Measurements from ENCODE around the gene ANKRD9. TPM values are rescaled to one million over a fixed set of nuclear protein-coding genes. Genes with fewer than 3 reads are reported as not detected.

The ANKRD9 gene
- polyA plus RNA-seq, 4 donors = 21.2 to 88.4 (median 43.6) TPM

DNA sequence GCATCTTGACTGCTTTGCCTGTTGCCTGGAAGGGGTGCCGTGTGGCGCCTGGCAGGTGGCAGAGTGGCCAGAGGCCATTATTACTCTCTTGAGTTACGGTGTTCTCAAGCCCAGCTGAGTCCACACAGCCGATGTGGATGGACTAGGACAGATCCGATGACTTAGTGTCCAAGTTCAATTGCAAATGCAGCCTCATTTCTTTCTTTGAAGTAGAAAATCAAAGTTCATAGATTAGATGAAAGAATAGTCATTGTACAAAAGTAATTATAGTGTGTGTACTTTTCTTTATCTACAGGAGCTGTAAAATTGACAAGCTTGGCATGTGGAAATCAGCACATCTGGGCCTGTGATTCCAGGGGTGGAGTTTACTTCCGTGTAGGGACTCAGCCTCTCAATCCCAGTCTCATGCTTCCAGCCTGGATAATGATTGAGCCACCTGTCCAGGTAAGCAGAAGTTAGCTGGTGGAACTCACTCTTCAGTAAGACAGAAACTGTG, 44.7 kb downstream of the ANKRD9 start:
- Histone ChIP-seq H3K36me3 (ENCODE audit: control insufficient read depth in 3 of 3, insufficient read depth in 2 of 3, low read depth in 1 of 3, low read length in 3 of 3) (peaks cover 0 to 30% (median 0%) of the 10 kb centered on the region in 3 donors), H3K27me3 (ENCODE audit: control insufficient read depth in 3 of 3, insufficient read depth in 3 of 3, low read length in 3 of 3) (no peaks in the 10 kb centered on the region), H3K4me1 (ENCODE audit: control insufficient read depth in 3 of 3, insufficient read depth in 2 of 3, low read depth in 1 of 3, low read length in 2 of 3) (peaks cover 3 to 26% (median 7%) of the 10 kb centered on the region in 3 donors), H3K27ac (ENCODE audit: low read depth in 1 of 3, low read length in 2 of 3) (peak overlapping the region; percentile 70 to 90 (median 85)), H3K9me3 (ENCODE audit: control insufficient read depth in 2 of 2, insufficient read depth in 1 of 2, low read depth in 1 of 2, low read length in 1 of 2) (peaks cover 0 to 6% of the 10 kb centered on the region in 2 donors), H3K4me3 (ENCODE audit: low read depth in 1 of 3, low read length in 3 of 3) (no peak overlapping the region)
- WGBS, 3 donors = 21 to 65% (median 41%) methylated on average over 6 of the region's 6 CpGs
- FAIRE-seq (no peak), DNase-seq (peak; percentile 95 to 98)

DNA sequence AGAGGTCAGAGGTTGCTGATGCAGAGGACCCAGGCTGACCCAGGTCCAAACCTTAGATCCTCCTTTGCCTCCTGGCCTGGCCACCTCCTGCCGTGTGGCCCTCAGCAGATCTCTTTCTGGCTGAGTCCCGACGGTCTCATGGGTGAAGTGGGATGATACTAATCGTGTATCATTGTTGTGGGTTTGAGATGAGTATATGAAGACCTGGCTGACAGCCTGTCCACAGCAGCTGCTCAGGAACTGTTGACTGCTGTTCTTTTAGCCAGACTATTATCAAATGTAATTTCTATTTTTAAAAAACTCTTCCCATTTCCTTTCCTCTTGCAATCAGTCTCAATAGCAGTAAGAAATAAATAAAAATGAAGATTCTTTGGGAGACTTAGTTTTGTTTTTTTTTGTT, 45.6 kb downstream of the ANKRD9 start:
- DNase-seq (no peak), FAIRE-seq (no peak)
- Histone ChIP-seq H3K4me3 (ENCODE audit: low read depth in 1 of 3, low read length in 3 of 3) (no peak overlapping the region), H3K27ac (ENCODE audit: low read depth in 1 of 3, low read length in 2 of 3) (peak overlapping the region; percentile 70 to 90 (median 80)), H3K9me3 (ENCODE audit: control insufficient read depth in 2 of 2, insufficient read depth in 1 of 2, low read depth in 1 of 2, low read length in 1 of 2) (peaks cover 0 to 6% of the 10 kb centered on the region in 2 donors), H3K4me1 (ENCODE audit: control insufficient read depth in 3 of 3, insufficient read depth in 2 of 3, low read depth in 1 of 3, low read length in 2 of 3) (peaks cover 3 to 26% (median 7%) of the 10 kb centered on the region in 3 donors), H3K36me3 (ENCODE audit: control insufficient read depth in 3 of 3, insufficient read depth in 2 of 3, low read depth in 1 of 3, low read length in 3 of 3) (peaks cover 0 to 39% (median 0%) of the 10 kb centered on the region in 3 donors), H3K27me3 (ENCODE audit: control insufficient read depth in 3 of 3, insufficient read depth in 3 of 3, low read length in 3 of 3) (no peaks in the 10 kb centered on the region)
- 89 to 94% (median 89%) methylated on average over 4 of the region's 4 CpGs for WGBS, 3 donors

DNA sequence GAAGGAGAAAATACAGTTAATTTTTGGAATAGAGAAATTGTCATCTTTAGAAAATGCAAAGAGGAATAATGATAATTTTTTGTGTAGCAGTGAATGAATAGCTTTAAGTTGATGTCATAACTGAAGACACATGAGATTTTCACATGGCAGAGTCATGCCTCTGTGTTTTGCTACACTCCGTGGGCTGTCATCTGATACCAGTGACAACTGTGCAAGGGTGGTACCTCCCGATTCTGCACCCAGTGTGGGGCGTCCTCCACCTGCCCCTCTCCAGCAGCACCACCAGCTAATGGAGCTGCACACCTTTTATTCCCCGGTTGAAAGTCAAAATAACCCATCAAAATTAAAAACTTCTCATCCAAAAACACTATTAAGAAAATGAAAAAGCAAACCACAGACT, 47.2 kb downstream of the ANKRD9 start:
- 68 to 78% (median 75%) methylated on average over 4 of the region's 4 CpGs for WGBS, 3 donors
- no peak overlapping the region for H3K4me3 ChIP-seq (ENCODE audit: low read depth in 1 of 3, low read length in 3 of 3)
- peaks cover 3 to 26% (median 7%) of the 10 kb centered on the region in 3 donors for H3K4me1 ChIP-seq (ENCODE audit: control insufficient read depth in 3 of 3, insufficient read depth in 2 of 3, low read depth in 1 of 3, low read length in 2 of 3)
- DNase-seq (no peak), FAIRE-seq (no peak)
- H3K9me3 ChIP-seq (ENCODE audit: control insufficient read depth in 2 of 2, insufficient read depth in 1 of 2, low read depth in 1 of 2, low read length in 1 of 2) = peaks cover 0 to 6% of the 10 kb centered on the region in 2 donors
- no peak overlapping the region for H3K27ac ChIP-seq (ENCODE audit: low read depth in 1 of 3, low read length in 2 of 3)
- no peaks in the 10 kb centered on the region for H3K27me3 ChIP-seq (ENCODE audit: control insufficient read depth in 3 of 3, insufficient read depth in 3 of 3, low read length in 3 of 3)
- peaks cover 0 to 50% (median 0%) of the 10 kb centered on the region in 3 donors for H3K36me3 ChIP-seq (ENCODE audit: control insufficient read depth in 3 of 3, insufficient read depth in 2 of 3, low read depth in 1 of 3, low read length in 3 of 3)

DNA sequence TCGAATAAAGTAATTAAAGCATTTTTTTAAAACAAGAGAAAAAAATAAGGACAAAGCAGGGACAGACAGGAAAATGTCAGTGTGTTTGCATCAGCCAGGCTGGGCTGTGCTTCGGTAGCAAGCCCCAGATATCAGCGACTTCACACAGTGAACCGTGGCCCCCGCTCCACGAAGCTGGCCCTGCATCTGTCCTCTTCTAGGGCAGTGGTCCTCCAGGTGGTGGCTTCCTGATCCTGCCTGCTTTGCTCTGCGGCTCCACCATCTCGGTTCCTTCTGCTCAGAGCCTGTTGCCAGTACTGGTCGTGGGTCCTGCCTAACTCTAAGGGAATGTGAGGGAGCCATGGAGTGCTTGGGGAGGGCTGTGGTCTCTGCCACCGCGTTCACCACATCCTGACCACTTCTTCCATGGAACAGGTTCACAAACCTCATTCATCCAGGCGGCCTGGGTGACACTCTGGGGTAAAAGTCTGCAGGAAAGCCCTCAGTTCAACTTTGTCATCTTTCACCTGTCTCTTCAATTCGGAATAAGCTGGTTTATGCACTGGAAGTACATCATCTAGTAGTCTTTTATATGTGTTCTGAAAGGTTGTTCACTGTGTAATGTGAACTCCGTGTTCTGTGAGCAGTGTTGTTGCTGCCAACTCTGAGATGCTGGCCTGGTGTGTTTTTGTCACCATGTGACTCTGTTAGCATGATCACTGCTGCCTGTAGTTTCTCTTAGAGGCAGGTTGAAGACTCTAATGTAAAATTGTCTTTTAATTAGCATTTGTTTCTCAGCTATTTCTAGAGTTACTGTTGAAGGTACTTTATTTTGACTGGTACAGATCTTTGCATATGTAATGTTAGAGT, 47.9 kb downstream of the ANKRD9 start:
- Histone ChIP-seq H3K27ac (ENCODE audit: low read depth in 1 of 3, low read length in 2 of 3) (no peak overlapping the region), H3K36me3 (ENCODE audit: control insufficient read depth in 3 of 3, insufficient read depth in 2 of 3, low read depth in 1 of 3, low read length in 3 of 3) (peaks cover 0 to 57% (median 0%) of the 10 kb centered on the region in 3 donors), H3K9me3 (ENCODE audit: control insufficient read depth in 2 of 2, insufficient read depth in 1 of 2, low read depth in 1 of 2, low read length in 1 of 2) (peaks cover 0 to 6% of the 10 kb centered on the region in 2 donors), H3K4me1 (ENCODE audit: control insufficient read depth in 3 of 3, insufficient read depth in 2 of 3, low read depth in 1 of 3, low read length in 2 of 3) (peaks cover 3 to 26% (median 7%) of the 10 kb centered on the region in 3 donors), H3K27me3 (ENCODE audit: control insufficient read depth in 3 of 3, insufficient read depth in 3 of 3, low read length in 3 of 3) (no peaks in the 10 kb centered on the region), H3K4me3 (ENCODE audit: low read depth in 1 of 3, low read length in 3 of 3) (no peak overlapping the region)
- WGBS, 3 donors = 76 to 78% (median 77%) methylated on average over 14 of the region's 14 CpGs
- FAIRE-seq = no peak
- DNase-seq = no peak

DNA sequence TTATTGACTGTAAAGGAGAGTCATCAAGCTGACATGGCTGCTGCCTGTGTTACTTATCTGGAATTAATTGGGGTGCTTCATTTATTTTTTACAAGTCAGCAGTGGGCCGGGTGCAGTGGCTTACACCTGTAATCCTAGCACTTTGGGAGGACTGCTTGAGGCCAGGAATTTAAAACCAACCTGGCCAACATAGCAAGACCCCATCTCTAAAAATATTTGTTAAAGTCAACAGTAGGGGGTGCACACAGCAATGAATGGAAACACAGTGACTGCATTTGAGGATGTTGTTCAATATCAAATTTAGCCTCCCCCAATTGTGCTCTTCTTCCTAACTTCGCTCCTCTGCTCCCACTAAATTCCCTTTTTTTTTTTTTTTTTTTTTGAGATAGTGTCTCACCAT, 52.1 kb downstream of the ANKRD9 start:
- Histone ChIP-seq H3K4me3 (ENCODE audit: low read depth in 1 of 3, low read length in 3 of 3) (no peak overlapping the region), H3K27me3 (ENCODE audit: control insufficient read depth in 3 of 3, insufficient read depth in 3 of 3, low read length in 3 of 3) (no peaks in the 10 kb centered on the region), H3K27ac (ENCODE audit: low read depth in 1 of 3, low read length in 2 of 3) (no peak overlapping the region), H3K36me3 (ENCODE audit: control insufficient read depth in 3 of 3, insufficient read depth in 2 of 3, low read depth in 1 of 3, low read length in 3 of 3) (peaks cover 0 to 79% (median 2%) of the 10 kb centered on the region in 3 donors), H3K4me1 (ENCODE audit: control insufficient read depth in 3 of 3, insufficient read depth in 2 of 3, low read depth in 1 of 3, low read length in 2 of 3) (no peaks in the 10 kb centered on the region), H3K9me3 (ENCODE audit: control insufficient read depth in 2 of 2, insufficient read depth in 1 of 2, low read depth in 1 of 2, low read length in 1 of 2) (no peaks in the 10 kb centered on the region)
- WGBS, 3 donors = 70 to 95% (median 82%) methylated on average over 2 of the region's 2 CpGs
- FAIRE-seq = no peak
- no peak for DNase-seq

DNA sequence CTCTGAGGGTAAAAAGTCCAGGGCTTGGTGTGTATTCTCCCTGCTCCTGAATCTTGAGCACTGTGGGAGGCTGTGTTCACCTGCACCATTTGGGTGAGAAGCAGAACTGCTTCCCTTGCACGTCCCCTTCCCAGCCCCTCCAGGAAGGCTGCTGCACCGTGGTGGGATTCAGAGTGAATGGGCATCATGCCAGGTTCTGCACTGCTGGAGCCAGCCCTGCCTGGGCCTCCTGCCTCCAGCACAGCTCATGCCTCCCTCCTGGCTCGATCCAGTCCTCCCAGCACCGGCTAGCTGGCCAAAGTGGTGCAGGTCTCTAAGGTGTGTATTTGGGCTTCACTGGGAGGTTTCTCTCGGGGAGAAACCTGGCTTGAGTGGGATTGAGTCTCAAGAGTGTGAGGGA, 54.9 kb downstream of the ANKRD9 start:
- Histone ChIP-seq H3K4me1 (ENCODE audit: control insufficient read depth in 3 of 3, insufficient read depth in 2 of 3, low read depth in 1 of 3, low read length in 2 of 3) (peaks cover 0 to 9% (median 0%) of the 10 kb centered on the region in 3 donors), H3K27me3 (ENCODE audit: control insufficient read depth in 3 of 3, insufficient read depth in 3 of 3, low read length in 3 of 3) (no peaks in the 10 kb centered on the region), H3K9me3 (ENCODE audit: control insufficient read depth in 2 of 2, insufficient read depth in 1 of 2, low read depth in 1 of 2, low read length in 1 of 2) (no peaks in the 10 kb centered on the region), H3K27ac (ENCODE audit: low read depth in 1 of 3, low read length in 2 of 3) (no peak overlapping the region), H3K36me3 (ENCODE audit: control insufficient read depth in 3 of 3, insufficient read depth in 2 of 3, low read depth in 1 of 3, low read length in 3 of 3) (peaks cover 7 to 90% (median 12%) of the 10 kb centered on the region in 3 donors), H3K4me3 (ENCODE audit: low read depth in 1 of 3, low read length in 3 of 3) (no peak overlapping the region)
- FAIRE-seq (no peak), DNase-seq (no peak)
- 69 to 82% (median 74%) methylated on average over 5 of the region's 5 CpGs for WGBS, 3 donors

DNA sequence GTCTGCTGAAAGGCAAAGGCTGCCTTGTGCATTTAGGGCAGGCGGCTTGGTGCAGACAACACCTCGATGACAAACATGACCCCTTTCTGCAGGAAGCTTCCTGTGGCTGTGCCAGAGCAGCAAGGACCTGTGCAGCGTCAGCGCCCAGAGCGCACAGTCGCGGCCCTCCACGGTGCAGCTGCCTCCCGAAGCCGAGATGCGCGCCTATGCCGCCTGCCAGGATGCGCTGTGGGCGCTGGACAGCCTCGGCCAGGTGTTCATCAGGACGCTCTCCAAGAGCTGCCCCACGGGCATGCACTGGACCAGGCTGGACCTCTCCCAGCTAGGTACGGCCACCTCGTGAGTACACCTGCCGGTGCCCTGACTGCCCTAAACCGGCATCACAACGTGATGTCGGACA, 57.3 kb downstream of the ANKRD9 start:
- 92 to 97% (median 96%) methylated on average over 24 of the region's 24 CpGs for WGBS, 3 donors
- H3K4me3 ChIP-seq (ENCODE audit: low read depth in 1 of 3, low read length in 3 of 3) = no peak overlapping the region
- H3K27ac ChIP-seq (ENCODE audit: low read depth in 1 of 3, low read length in 2 of 3) = no peak overlapping the region
- H3K9me3 ChIP-seq (ENCODE audit: control insufficient read depth in 2 of 2, insufficient read depth in 1 of 2, low read depth in 1 of 2, low read length in 1 of 2) = no peaks in the 10 kb centered on the region
- DNase-seq = no peak
- FAIRE-seq = no peak
- H3K36me3 ChIP-seq (ENCODE audit: control insufficient read depth in 3 of 3, insufficient read depth in 2 of 3, low read depth in 1 of 3, low read length in 3 of 3) = peaks cover 7 to 85% (median 12%) of the 10 kb centered on the region in 3 donors
- no peaks in the 10 kb centered on the region for H3K27me3 ChIP-seq (ENCODE audit: control insufficient read depth in 3 of 3, insufficient read depth in 3 of 3, low read length in 3 of 3)
- H3K4me1 ChIP-seq (ENCODE audit: control insufficient read depth in 3 of 3, insufficient read depth in 2 of 3, low read depth in 1 of 3, low read length in 2 of 3) = peaks cover 0 to 9% (median 0%) of the 10 kb centered on the region in 3 donors

Measured in small intestine (tissue), 7 donors.